ENCODE results near the gene CCM2.

The CCM2 gene

DNA sequence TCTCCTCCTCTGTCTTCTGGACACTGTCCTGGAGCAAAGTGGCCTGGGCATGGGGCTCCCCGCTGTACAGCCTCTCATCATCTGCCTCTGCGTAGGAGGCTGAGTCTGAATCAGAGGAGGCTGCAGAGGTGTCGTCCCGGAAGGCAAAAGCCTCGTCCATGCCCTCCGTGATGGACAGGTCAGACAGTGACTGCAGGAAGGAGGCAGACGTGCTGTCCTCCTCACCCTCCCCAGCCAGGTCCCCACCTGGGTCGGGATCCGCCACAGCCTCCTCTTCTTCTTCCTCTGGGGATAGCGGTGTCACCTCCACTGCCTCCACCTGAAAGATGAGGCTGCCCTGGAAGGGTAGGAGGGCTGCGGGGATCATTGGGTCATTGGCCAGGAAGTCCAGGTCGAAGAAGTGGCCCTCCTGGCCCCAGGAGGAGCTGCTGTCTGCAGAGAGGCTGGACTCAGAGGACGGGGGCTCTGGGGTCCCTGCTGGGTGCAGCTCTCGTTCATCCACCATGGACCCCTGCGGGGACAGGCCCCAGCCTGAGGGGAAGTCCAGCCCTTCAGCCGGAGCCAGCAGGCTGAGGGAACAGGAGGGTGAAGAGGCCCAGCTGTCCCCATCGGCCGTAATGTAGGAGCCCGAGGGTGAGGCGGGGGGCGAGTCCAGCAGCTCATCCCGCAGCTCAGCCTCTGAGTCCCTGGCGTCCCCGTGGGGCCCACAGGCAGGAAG, 85.1 kb downstream of the CCM2 start:
- DNase-seq: no peak

DNA sequence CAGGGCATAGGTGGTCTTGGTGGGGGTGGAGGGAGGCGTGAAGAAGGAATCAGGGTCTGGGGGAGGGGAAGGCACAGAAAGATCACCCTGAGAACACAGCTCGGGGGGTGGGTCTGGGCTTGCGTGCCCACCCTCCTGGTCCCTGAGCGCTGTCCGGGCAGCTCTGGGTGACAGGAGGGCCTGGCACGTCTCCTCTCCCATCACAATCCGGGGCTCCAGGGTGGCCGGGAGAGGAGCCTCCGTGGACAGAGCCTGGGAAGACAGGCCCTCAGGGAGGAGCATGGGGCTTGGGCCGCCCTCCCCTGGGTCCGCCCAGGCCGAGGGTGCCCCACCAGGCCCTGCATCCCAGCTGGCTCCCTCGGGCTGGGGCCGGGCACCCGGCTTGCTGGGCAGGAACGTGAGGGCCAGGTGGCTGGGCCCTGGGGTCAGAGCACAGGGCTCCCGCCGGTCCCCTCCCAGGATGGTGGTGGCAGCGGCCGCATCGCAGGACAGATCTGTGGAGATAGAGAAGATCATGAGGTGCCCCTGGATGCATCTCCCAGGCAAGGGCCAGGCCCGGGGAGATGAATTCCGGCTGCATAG, 85.7 kb downstream of the CCM2 start:
- no peak for DNase-seq

DNA sequence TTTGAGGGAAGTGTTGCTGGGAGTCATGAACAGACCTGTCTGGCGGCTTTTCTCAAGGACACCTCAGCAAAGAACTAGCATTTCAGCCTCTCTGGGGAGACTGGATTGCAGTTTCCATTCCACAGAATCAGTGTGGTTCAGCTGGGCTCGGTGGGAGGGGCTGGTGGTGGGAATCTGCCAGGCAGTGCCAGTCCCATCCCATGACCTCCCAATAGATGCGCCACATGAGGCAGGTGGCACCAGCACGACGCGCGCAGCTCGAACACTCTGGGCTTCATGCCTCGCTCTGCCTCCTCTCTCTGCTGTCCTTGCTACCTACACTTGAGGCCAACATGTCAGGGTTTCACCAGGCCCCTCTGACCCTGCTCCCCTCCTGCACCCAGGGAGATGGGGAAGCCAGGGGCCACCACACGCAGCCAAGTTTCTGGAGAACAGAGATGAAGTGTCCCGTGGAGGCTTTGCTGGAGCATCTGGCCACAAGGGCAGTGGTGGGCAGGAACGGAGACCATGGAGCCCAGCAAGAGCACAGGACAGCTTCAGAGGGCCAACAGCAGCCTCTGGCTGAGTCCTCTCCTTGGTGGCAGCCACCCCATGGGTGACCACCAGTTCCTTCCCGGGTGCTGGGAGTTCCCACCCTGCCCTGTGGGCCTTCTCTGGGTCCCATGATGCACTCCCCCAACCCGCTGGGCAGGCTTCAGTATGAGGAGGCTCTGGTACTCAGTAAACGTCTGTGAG, 86.5 kb downstream of the CCM2 start:
- no peak for DNase-seq

DNA sequence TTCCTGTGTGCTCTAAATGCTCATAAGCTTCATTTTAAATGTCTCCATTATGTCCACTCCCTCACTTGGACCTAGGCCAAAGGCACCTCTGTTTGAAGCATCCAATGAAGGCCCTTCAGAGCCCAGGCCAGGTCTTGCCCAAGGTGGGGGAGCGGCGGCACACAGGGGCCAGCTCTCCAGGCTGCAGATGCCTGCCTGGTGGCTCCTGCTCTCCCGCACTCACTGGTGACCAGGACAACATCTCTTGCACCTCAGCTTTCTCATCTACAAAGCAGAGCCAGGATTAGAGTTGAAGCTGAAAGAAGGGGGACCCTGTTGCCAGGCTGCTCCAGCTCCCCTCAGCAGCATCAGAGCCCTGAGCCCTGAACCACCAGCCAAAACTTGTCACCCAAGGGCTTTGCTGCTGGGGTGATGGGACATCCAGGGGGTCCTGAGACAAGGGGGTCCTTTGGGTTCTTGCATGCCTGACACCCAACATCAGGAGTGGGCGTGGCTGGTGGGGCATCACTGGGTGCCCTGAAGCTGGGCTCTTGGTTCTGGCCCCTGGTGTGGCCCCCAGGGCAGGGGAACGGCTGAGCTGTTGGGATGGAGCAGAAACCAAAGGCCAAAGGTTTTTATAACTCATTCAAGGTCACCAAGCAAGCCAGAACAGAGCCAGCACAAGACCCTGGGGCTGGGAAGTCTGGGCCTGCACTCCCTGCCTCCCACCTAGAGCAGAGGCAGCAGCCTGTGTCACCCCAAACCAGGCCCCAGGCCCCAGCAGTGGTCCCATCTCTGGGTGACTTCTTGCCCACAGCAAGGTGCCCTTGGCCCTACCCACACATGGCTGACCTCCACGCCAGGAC, 87.5 kb downstream of the CCM2 start:
- no peak for DNase-seq

DNA sequence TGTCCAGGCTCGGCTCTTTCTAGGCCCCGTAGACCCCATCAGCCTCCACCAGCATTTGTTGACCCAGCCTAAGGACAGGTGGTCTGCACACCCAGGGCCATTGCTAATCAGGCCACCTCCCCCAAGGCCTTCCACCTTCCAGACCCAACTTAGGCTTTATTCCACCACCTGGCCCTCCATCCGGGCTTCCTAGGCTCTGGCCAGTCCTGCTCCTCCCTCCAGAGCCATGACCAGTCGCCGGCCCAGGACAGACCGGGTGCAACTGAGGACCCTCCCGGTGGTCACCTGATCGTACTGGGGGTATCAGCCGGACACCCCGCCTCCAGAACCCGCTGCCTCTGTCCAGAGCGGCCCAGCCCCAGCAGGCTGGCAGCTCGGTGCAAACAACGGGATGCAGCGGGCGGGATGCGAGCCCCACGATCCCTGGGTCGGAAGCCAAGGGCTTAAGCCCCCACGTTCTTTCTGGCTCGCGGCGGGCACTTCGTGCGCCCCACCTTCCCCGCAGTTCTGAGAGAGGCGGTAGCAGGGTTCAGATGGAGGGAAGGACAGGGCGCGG, 88.2 kb downstream of the CCM2 start:
- DNase-seq: no peak

DNA sequence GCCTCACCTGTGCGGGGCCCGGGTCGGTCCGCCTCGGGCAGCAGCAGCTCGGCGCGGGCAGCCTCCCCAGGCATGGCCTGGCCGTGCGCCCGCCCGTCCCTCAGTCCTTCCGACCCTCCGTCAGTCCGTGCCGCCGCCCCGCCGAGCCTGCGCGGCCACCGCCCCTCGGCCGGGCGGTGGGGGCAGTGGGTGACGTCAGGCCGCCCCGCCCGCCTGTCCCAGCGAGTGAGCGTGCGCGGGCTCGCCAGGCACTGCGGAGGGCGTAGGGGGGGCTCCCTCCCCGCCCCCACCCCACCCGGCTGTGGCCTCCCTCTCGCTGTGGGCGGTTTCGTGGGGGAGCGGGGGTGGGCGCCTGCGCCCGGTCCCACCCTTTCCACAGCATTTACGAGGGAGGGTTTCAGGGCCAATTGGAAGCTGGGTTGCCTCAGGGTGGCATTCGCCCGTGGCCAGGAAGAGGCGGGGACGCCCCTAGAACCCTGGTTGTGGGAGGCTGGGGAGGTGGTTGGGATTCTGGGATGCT, 88.9 kb downstream of the CCM2 start, which contains the start of gene NACAD:
Gene NACAD, minus strand, starts transcription at position 149 of the 520 bp plus-strand sequence. Its CDS starts 75 bp downstream, at position 74.
- peak; percentile 69 for DNase-seq

DNA sequence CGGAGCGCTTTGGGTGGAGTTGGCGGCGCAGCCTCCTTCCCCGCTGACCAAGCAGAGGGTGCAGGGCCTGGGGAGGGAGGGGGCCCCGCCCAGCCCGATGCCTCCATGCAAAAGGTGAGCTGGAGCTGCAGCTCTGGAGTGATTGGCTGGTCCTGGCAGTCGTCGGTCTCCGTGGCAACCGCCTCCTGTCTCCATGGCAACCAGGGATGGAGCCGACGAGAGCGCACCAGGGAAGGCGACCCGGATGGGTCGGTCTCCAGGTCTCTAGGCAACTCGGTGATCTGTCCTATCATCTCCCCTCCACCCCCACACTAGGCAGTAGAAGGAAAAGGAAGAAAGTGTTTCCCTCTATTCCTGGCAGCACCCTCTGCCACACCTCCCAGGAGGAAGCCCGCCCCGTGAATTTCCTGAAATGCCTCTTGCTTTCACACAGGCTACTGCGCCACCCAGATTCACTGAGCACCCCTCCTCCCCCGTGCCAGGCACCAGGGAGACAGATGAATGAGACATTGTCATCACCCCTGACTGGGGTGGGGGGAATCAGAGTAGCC, 89.4 kb downstream of the CCM2 start:
- peak; percentile 69 for DNase-seq

DNA sequence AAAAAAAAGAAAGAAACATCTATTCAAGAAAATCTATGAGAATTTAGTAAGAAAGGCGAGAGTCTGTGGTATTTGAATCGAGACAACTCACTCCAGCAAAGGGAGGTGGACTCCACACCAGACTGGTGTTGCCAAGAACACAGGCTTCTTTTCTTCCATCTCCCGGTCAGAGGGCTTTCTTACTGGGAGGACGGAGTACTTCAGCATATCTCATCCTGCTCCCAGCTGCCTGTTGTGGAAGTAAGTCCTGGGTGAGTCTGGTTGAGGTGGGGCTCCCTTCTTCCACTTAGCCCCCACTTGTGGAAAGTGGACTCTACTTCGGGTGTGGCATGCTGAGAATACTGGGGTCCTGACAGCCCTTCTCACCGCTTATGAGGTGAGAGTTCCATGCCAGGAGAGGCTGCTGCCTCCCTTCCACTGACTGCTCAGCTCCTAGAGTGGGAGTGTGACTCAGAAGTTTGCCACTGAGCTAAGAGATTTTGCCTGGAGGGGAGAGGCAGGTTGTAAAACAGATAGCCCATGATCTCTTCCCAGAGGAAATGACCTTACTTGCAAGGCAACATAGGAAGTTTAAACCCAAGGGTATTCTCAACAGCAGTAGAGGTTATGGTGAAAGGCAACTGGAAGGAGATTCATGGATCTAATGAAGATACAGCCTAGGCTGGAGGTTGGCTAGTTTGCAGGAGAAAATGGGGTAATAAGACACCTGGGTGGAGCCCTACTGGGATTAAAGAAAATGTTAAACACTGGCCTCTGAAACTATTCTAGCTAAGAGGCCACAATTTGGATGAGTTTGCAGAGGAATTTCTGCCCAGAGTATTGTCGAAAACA, 92.3 kb downstream of the CCM2 start:
- no peak for DNase-seq

DNA sequence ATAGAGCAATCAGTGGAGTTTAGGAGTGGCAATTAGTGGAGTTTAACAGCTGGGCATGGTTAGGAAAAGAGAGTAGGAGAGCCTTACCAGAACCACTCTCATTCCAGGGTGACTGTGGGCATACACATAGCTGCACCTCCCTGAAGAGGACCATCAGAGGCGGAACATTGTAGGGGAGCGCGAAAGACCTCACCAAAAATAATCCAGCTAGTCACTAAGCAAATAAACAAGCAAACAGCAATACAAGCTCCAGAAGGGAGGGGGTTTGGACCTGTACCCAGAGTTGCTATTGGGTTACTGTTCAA, 92.9 kb downstream of the CCM2 start:
- DNase-seq: no peak

DNA sequence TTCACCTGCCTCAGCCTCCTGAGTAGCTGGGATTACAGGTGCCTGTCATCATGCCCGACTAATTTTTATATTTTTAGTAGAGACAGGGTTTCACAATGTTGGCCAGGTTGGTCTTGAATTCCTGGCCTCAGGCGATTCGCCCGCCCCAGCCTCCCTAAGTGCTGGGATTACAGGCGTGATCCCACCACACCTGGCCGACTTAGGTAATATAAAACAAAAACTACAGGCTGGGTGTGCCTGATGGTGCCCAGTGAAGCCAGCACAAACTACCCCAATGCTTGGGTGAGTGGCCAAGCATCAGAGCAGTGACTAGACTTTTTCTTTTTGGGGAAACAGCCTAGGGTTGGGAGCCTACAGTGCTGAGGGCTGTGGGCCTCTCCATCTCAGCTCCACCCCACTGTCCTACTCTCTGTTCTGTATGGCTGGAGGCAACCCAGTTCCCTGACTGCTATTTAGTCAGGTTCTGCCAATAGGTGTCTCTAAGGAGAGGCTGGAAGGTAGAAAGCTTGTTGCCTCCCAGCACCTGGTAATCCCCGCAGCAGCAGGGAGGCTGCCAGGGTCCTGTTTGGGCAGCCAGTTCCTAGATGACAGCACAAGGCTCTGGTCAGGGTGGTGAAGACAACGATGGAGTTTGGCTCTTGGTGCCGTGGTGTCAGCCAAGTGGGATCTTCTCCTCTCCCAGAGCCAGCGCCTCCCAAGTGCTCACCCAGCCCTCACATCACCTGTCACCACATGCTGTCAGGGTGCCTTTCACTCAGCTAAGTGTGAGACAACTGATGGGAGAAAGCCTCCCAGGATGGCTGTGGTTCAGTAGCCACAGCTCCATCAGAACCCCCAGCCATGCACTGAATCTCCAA, 99.2 kb downstream of the CCM2 start:
- no peak for DNase-seq

DNA sequence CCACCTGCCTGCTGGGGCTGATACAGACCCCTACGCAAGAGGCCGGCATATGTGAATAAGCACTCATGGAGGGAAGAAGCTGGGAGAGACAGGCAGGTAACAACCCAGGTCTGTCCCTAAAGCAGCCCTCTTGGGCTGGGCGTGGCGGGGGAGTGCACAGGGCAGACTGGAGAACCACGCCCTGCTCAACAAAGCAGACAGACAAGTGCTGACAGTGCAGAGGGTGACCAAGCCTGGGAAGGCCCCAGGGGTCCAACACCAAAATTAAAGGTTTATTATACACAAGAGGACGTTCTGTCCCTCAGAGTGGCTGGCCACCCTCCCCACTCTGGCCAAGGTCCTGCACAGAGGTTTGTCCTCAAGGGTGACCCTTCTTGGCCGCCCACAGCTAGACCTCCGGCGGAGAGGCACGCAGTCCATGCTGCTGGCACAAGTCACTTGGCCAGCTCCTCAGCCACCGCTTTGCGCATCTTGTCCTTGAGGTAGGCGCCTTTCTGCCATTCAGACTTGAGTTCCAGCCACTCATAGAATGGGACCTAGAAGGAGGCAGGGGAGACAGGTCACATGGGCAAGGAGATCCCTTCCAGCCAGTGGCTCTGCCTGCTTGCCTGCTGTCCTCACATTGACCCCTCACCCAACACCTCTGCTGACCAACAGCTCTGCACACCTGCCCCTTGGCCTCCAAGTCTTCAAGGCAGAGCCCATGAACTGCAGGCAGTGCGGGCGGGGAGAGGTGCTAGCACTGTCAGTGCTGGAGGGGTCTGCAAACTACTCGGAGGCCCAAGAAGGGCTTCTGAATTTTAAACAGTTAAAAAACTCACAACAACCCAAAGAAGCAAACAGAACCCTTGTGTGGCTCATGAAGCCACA, 100.1 kb downstream of the CCM2 start:
- DNase-seq: no peak

DNA sequence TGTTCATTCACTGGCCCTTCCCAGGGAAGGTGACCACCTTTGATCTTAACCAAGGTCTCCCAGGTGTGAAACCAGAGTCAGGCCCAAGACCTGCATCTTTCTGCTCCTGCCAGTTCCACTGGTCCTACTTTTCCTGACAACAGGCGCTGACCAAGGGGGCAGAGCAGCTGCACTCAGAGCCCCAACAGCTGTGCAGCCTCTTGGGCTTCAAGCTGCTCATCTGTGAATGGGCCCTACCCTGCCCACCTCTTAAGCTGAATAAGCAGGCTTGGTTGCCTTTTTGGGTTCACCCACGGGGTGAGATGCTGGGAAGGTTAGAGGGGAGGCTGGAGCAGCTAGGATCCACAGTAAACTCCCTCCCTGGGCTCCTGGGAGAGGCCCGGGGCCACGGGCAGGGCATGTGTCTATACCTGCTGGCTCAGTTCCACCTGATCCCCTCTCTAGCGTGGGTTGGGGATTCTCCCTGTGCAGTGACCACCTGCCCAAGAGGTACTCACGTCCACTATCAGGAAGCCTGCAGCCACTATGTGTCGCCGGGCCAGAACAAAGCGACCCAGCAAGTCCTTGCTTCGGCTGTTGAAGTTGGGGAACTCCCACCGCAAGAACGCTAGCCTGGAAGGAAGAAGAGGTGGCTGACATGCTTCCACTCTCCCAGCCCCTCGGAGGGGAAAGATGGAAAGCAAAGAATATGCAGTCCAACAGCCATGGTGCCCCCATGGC, 100.9 kb downstream of the CCM2 start:
- no peak for DNase-seq

DNA sequence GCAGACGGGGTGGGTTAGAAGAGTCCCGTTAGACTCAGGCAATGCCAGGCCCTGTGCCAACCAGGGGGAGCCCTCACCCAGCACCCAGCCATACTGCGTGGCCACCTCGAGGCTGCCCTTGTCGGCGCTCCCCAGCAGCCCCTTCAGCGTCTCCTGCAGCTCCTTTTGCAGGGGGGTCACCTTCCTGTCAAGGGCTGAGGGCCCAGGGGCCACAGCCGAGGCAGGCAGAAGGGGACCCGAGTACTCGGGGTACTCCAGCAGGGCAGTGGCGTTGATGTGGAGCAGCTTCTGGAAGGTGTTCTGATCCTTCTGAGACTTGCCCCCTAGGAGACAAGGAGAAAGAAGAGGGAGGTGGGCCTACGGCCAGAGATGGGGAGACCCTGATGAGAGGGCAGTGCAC, 101.7 kb downstream of the CCM2 start:
- DNase-seq: no peak

DNA sequence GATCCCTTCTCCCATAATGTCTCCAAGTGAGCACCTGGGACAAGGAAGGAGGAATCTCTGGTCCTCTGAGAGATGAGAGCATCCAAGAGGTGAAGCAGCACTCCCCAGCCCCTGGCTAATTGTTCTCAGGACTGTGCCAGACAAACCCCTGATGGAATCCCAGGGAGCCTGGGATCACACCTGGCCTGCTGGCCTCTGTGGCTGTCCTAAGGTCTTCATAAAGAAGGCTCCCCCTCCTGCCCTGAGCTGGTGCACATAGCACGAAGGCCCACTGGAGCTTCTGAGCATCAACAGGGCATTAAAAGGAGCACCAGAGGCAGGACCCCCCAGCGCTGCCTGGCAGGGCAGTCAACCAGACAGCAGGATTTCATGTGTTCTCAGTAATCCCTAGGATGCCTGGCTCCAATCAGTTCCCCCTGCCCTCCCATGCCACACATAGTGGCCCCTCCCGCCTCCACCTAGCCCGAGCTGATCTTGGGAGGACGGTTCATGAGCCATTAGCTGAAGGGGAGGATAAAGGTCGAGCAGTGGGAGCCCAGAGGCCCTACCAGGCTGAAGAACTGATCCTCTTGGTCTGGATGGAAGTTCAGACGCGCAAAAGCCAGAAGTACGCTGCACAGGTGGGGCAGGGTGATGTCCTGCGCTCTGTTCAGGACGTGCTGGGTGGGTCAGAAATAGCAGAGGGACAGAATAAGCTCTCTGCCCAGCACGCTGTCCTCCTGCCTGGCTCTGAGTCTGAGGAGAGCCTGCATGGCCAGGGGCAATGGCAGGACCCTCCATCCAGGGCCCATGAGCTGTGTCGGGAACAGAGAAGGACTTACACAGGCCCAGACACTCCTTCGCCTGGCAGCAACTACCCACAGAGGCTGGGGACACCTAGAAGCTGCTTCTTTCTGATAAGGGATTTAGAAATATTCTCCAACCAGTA, 103.0 kb downstream of the CCM2 start:
- DNase-seq: no peak

DNA sequence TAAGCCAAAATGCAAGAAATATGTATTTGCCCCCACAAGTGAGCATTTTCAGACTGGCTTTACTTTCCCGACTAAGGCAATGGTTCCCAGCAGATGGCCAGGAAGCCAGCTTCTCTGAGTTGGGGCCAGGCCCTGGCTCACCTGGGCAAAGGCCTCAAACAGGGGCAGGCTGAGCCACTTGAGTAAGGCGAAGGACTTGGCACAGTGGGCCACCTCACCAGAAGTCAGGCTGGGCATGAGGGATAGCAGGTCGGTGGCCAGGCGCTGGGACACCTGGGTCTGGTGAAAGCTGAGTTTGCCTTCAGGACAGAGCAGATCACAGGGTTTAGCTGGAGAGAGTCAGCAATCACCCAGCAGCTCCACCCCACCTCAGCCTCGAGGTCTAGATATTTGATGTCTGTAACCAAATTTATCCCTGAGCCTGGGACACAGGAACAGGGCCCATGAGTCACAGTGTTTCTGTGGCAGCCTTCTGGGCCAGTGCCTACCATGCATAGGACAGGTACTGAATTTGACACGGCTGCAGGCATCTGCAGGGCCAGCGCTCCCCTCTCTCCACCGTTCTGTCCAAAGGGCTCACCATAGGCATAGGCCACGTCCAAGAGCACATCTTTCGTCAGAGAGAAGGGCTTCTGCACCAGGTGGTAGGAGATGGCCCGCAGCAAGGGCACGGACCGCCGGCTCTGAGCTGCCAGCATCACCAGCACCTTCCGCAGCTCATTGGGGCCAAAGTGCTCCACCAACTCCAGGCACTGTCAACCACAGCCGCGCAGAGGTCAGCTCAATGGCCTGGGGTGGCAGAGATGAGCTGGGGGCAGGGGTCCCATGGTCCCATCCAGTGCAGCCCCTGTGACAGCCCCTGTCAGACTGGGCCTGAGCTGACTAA, 104.2 kb downstream of the CCM2 start:
- DNase-seq: no peak

DNA sequence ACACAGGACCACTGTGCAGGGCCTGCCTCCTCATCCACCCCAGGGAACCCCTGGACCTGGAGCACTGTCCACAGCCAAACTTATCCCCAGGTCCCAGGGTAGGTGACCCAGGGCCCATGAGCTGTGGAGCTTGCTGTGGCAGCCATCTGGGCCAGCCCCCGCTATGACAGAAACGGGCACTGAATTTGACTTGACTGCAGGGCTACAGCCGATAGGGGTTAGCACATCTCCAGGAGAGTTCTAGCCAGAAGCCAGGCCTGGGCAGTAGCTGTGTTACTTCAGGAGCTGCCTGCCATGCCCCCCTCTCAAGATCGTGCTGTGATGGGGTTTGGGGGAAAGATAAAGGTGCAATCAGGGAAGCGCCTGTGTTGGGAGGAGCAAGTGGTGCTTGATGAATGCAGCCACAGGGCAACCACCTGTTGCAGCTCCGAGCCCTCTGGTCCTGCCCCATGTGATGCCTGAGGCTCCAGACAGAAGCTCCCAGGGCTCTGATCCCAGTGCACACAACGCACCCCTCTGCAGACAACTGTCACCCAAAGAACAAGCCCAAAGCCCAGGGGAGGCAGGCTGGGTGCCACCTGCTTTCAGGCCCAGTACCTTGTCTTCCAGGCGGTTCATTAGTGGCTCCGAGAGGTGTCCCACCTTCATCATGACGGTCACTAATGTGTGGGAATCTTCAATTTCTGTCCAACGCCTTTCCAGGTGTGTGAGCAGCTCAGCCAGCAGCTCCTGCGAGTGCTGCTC, 105.0 kb downstream of the CCM2 start:
- DNase-seq: no peak

All from NCI-H2171 (cell line).